A204.1 (cell line): ENCODE results near the gene ZNF630.
"Not testable (repeated sequence)": the region's sequence is repeated elsewhere in the genome, so short reads cannot be mapped to it uniquely, and the experiment has no call there.

Experiments used
- FAIRE-seq: peaks from 2 replicates; lab custom pipeline; 2012; peaks lifted over from hg19 to GRCh38; lab: Jason Lieb, UNC

Gene ZNF630

DNA sequence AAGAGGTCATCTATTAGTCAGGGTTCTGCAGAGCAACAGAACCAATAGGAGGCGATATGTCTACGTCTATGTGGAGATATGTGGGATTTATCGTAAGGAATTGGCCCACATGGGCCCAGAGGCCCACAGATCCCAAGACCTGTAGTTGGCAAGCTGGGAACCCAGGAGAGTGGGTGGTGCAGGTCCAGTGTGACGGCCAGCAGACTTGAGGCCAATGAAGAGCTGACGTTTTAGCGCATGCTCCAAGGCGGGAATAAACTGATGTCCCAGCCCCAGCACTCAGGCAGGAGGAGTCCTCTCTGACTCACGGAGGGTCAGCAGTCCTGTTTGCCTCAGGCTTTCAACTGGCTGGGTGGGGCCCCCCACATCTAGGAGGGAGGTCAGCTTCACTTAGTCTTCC lies 43.3 kb downstream of the ZNF630 start:
- FAIRE-seq: no peak

DNA sequence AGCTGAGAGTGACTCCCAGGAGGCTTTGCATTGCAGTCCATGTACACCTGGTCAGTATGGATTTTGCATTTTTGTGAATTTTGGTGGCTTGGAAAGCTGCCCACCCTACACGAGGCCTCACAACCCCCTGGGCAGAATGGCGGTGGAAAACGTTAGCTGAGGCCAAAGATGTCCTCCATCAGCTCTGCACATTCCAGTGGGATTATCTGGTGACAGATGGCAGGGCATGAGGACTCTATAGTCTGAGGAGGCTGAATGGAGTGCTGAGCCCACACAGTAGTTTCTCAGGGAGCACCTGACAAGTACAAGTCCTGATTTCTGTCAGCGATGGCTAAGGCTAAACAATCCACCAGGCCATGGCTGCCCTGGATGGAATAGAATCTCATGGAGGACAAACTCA lies 43.9 kb downstream of the ZNF630 start:
- FAIRE-seq: not testable (repeated sequence)

DNA sequence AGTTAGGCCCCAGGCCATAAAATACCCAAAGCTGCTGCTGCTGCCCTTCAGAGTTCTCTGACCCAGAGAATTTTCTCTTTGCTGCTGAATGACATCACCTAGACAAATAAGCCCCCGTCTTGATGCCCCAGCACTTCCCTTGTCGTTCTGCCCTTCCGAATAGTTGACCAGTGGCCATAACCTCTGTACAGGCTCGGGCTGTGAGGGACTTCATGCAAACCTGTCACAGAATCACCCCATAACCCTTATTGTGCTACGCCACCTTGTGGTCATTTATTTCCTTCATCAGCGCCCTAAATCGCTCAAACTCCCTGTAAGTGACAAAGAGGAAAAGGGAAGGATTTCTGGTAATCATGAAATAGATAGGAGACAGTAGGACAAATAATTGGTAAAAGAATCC lies 45.9 kb downstream of the ZNF630 start:
- peak; percentile 90 for FAIRE-seq

DNA sequence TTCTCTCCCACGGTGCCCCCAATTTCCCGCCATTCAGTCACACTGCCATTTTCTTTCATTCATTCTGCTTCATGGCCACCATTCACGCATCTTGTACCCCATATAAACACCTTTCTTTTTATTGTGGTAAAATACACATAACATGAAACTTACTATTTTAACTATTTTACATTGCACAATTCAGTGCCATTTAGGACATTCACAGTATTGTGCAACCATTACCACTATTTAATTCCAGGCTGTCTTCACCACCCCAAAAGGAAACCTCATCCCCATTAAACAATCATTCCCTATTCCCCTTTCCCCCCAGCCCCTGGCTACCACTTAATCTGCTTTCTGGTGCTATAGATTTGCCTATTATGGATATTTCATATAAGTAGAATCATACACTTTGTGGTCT lies 48.7 kb downstream of the ZNF630 start:
- FAIRE-seq: no peak

DNA sequence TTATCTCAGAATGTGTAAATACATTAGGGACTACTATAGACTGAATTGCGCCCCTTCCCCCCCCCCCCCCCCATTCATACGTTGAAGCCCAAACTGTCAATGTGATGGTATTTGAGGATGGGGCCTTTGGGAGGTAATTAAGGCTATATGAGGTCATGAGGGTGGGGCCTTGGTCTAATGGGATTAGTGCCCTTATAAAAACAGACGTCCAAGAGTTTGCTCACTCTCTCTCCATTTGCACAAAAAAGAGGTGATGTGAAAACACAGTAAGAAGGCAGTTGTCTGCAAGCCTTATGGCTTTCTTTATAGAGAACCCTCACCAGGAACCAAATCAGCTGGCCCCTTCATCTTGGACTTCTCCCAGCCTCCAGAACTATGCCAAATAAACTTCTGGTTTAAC lies 49.3 kb downstream of the ZNF630 start:
- FAIRE-seq: no peak

DNA sequence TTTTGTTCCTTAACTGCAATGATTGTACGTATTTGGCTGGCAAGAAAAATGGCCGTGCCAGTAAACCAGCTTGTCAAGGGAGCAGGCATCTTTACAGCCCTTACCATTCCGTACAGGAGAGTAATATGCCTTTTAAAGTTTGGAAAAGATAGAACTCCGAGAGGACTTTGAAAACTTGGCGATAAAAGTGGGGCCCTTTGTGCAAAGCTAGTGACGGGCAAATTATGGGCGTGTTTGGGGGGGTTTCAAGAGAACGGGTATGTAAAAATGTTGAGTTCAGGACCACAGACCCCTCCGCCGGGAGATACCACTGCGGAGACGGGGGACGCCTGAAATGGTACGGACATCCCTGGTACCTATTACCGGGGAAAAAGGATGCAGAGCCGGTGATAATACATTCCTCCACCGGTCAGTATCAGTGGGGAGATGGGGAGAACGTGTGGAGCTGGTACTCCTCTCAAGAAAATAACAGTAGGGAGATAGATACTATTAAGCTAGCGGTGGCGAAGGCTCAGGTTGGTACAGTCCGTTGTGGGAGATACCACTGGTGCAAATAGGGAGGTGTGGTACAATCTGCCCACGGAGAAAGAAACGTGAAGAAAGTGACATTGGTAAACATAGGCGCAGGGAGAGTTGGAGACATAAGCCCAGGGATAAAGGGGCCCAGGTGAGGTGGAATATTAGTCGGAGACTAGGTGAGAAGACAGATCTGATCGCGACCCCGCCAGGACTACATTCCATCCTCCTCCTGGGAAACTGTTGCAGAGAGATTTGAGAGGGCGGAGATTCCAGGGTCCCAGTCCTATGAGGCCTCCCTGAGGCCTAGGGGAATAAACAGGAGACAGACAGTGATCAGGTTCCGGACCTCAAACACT lies 50.2 kb downstream of the ZNF630 start:
- no peak for FAIRE-seq

DNA sequence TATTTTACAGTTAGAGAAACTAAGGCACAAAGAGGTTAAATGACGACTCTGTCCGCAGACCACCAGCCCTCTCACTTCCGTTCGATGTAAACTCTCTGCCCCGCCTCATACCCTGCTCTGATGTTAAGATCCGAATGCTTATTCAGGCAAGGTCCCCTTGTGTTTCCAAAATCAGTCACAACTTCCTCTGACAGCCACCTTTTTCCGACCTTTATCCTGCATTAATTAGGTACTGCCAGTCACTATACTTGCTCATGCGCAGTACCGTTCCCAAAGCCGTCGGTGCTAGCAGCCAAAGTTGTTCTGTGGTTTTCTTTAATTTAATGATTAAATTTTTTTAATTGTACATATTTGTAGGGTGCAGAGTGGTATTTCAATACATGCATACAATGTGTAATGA lies 51.0 kb downstream of the ZNF630 start:
- not testable (repeated sequence) for FAIRE-seq

DNA sequence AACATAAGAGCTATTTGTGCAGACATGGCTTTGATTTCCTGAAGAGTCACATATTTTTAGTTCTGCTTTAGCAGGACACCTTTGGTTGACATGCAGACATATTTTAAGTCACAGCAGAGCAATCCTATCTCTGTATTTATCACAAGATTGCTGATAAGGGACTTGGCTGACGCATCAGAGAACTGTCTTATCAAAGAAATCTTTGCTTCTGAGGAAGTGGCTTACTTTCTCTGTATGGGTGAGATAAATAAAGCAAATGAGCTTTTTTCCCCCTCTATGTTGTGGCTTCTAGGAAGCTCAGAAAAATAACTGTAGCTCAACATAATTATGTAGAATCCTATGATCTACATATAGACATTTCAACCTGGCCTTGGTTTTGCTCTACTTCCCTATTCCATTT lies 51.5 kb downstream of the ZNF630 start:
- not testable (repeated sequence) for FAIRE-seq

DNA sequence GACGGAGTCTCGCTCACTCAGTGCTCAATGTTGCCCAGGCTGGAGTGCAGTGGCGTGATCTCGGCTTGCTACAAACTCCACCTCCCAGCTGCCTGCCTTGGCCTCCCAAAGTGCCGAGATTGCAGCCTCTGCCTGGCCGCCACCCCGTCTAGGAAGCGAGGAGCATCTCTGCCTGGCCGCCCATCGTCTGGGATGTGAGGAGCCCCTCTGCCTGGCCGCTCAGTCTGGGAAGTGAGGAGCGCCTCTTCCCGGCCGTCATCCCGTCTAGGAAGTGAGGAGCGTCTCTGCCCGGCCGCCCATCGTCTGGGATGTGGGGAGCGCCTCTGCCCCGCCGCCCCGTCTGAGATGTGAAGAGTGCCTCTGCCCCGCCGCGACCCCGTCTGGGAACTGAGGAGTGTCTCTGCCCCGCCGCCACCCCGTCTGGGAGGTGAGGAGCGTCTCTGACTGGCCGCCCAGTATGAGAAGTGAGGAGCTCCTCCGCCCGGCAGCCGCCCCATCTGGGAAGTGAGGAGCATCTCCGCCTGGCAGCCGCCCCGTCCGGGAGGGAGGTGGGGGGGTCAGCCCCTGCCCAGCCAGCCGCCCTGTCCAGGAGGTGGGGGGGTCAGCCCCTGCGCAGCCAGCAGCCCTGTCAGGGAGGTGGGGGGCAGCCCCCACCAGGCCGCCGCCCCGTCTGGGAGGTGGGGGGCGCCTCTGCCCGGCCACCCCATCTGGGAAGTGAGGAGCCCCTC lies 54.7 kb downstream of the ZNF630 start:
- FAIRE-seq: not testable (repeated sequence)

DNA sequence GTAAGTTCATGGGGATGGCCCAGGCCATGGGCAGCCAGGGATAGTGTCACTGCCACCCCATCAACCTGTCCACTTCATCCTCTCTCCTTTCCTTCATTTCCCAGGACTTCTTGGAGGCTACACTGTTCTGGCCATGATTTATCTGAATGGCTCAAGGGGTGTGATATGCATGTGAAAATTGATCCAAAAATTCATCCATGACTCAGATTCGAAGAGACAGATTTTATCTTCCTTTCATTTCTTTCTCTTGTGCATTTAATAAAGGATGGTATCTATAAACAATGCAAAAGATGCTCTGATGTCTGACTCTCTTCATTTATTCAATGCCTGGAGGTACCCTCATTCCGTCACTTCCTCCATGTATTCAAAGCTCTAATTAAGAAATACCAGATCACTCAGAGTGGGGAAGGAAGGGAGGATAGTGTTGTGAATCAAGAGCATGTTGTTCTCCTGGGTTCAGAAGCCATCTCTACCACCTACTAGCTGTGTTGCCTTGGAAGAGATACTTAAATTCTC lies 61.9 kb downstream of the ZNF630 start:
- FAIRE-seq: not testable (repeated sequence)
